ENCODE measurements around the gene ABCF1. TPM values are rescaled to one million over a fixed set of nuclear protein-coding genes. Genes with fewer than 3 reads are reported as not detected.

The ABCF1 gene
- total and polyA plus RNA-seq, 4 donors = 20.4 to 33.9 (median 26.1) TPM

- Histone ChIP-seq H3K4me3 (ENCODE audit: low read depth in 1 of 3, low read length in 3 of 3) (no peak overlapping the region), H3K9ac (ENCODE audit: low read depth in 1 of 2, low read length in 2 of 2) (peak overlapping the region in 1 of 2 donors; percentile 31), H3K9me3 (ENCODE audit: control insufficient read depth in 4 of 4, low read length in 3 of 4) (no peaks in the 10 kb centered on the region), H3K27ac (ENCODE audit: low read depth in 1 of 2, low read length in 2 of 2) (peak overlapping the region; percentile 21 to 69), H3K4me1 (ENCODE audit: control insufficient read depth in 4 of 4, insufficient read depth in 4 of 4, low read length in 3 of 4) (peaks cover 7 to 56% (median 46%) of the 10 kb centered on the region in 4 donors), H3K27me3 (ENCODE audit: control insufficient read depth in 4 of 4, insufficient read depth in 4 of 4, low read length in 3 of 4) (no peaks in the 10 kb centered on the region), H3K36me3 (ENCODE audit: control insufficient read depth in 4 of 4, insufficient read depth in 3 of 4, low read depth in 1 of 4, low read length in 3 of 4) (peaks cover 0 to 11% (median 4%) of the 10 kb centered on the region in 4 donors)
- WGBS = 74% methylated on average over 14 of the region's 14 CpGs
- TF ChIP-seq YY1 (IDR thresholded peaks at IDR 0.05) (peak; percentile 65), CTCF (IDR thresholded peaks at IDR 0.05; ENCODE audit: low read depth, low read length, missing input control) (no peak), JUND (IDR thresholded peaks at IDR 0.05) (no peak), SP1 (IDR thresholded peaks at IDR 0.05) (peak; percentile 84), HNF4A (conservative IDR thresholded peaks at IDR 0.05) (peak; percentile 80 to 84), RXRA (IDR thresholded peaks at IDR 0.05) (peak; percentile 86 to 89), GABPA (IDR thresholded peaks at IDR 0.05 in 1 of 2, conservative IDR thresholded peaks at IDR 0.05 in 1 of 2) (peak in 1 of 2 donors; percentile 45), NR2F2 (IDR thresholded peaks at IDR 0.05) (no peak), MAX (IDR thresholded peaks at IDR 0.05) (peak; percentile 34), FOXA2 (IDR thresholded peaks at IDR 0.05) (no peak), EGR1 (IDR thresholded peaks at IDR 0.05; ENCODE audit: low read depth in 2 of 2) (no peak), HNF4G (IDR thresholded peaks at IDR 0.05) (peak; percentile 55), RAD21 (IDR thresholded peaks at IDR 0.05) (no peak), REST (IDR thresholded peaks at IDR 0.05) (peak; percentile 38), ATF3 (IDR thresholded peaks at IDR 0.05) (no peak), ZBTB33 (IDR thresholded peaks at IDR 0.05) (peak; percentile 36), FOXA1 (IDR thresholded peaks at IDR 0.05) (no peak), TAF1 (conservative IDR thresholded peaks at IDR 0.05) (no peak)
- DNase-seq (ENCODE audit: low spot score) = no peak
These were observed 8.5 kb upstream of the ABCF1 start for GRCh38 chr6:30562470-30563425.

Measured in liver (tissue), 9 donors.